Neural cell (in vitro differentiated cells): ENCODE data around the gene PLXNA4. TPM values are rescaled to one million over a fixed set of nuclear protein-coding genes. Genes with fewer than 3 reads are reported as not detected.

Source experiments
- H2AFZ ChIP-seq: fragments of 200-600, 300-800 bp; sonication (generic), shearing (Covaris generic); 2 replicates; pipeline ENCODE4 v1.6.0; 2014; ENCODE audit warnings: low read depth, mild to moderate bottlenecking, antibody characterized with exemption, low read length, moderate library complexity
- H3F3A ChIP-seq: fragments of 200-600 bp; shearing (Covaris generic); 2 replicates; pipeline ENCODE4 v1.6.1; 2016; ENCODE audit warnings: mild to moderate bottlenecking, moderate library complexity, mixed read lengths, antibody characterized with exemption, low read length; ENCODE audit not compliant: insufficient read depth, poor library complexity, severe bottlenecking
- H3K27ac ChIP-seq: fragments of 200-600, 300-800 bp; sonication (generic), shearing (Covaris generic); 2 replicates; pipeline ENCODE4 v1.5.1; 2014; ENCODE audit warnings: mild to moderate bottlenecking, low read length, moderate library complexity
- H3K27me3 ChIP-seq: fragments of 300-800, 200-600 bp; sonication (generic), shearing (Covaris generic); 2 replicates; pipeline ENCODE4 v1.6.0; 2014; ENCODE audit warnings: mild to moderate bottlenecking, low read depth, low read length, moderate library complexity; ENCODE audit not compliant: insufficient read depth
- H3K36me3 ChIP-seq: fragments of 300-800, 200-600 bp; sonication (generic), shearing (Covaris generic); 2 replicates; pipeline ENCODE4 v1.5.1; 2014; ENCODE audit warnings: mild to moderate bottlenecking, antibody characterized with exemption, low read length, moderate library complexity; ENCODE audit not compliant: insufficient read depth
- H3K4me2 ChIP-seq: fragments of 300-800, 200-600 bp; sonication (generic), shearing (Covaris generic); 2 replicates; pipeline ENCODE4 v1.6.0; 2014; ENCODE audit warnings: mild to moderate bottlenecking, low read length
- H3K4me3 ChIP-seq: fragments of 300-800, 200-600 bp; sonication (generic), shearing (Covaris generic); 2 replicates; pipeline ENCODE4 v1.5.1; 2014; ENCODE audit warnings: mild to moderate bottlenecking, low read length, moderate library complexity
- H3K79me2 ChIP-seq: fragments of 200-600 bp; shearing (Covaris generic); replicated peaks from 2 replicates; pipeline ENCODE4 v1.6.0; 2014; ENCODE audit warnings: mild to moderate bottlenecking, low read length, moderate library complexity; ENCODE audit not compliant: insufficient read depth
- H3K9ac ChIP-seq: fragments of 300-800, 200-600 bp; sonication (generic), shearing (Covaris generic); 2 replicates; pipeline ENCODE4 v1.6.1; 2016; ENCODE audit warnings: mild to moderate bottlenecking, low read length, mixed read lengths
- H3K9me2 ChIP-seq: fragments of 200-600 bp; shearing (Covaris generic); 2 replicates; pipeline ENCODE4 v1.6.1; 2016; ENCODE audit warnings: mild to moderate bottlenecking, low read length, mixed read lengths; ENCODE audit not compliant: insufficient read depth
- H3K9me3 ChIP-seq: fragments of 200-600, 300-800 bp; sonication (generic), shearing (Covaris generic); 2 replicates; pipeline ENCODE4 v1.6.1; 2016; ENCODE audit warnings: mild to moderate bottlenecking, mixed run types, low read length, moderate library complexity, mixed read lengths
- H4K20me1 ChIP-seq: fragments of 200-600 bp; shearing (Covaris generic); 2 replicates; pipeline ENCODE4 v1.6.1; 2016; ENCODE audit warnings: mild to moderate bottlenecking, mixed run types; ENCODE audit not compliant: insufficient read depth
- CTCF ChIP-seq: fragments of 450-650 bp; IDR thresholded peaks from 2 replicates; pipeline ENCODE4 v1.5.1; 2014; ENCODE audit warnings: antibody characterized with exemption, mild to moderate bottlenecking, moderate library complexity; ENCODE audit not compliant: poor library complexity, severe bottlenecking
- EP300 ChIP-seq: fragments of 450-650 bp; conservative IDR thresholded peaks from 2 replicates; pipeline ENCODE4 v1.6.1; 2014; ENCODE audit warnings: antibody characterized with exemption, mild to moderate bottlenecking, moderate library complexity; ENCODE audit not compliant: poor library complexity, severe bottlenecking
- EZH2 ChIP-seq: fragments of 200-600, 300-800 bp; shearing (Covaris generic), sonication (generic); IDR thresholded peaks from 2 replicates; pipeline ENCODE4 v1.6.1; 2014; ENCODE audit warnings: antibody characterized with exemption, low read length, borderline replicate concordance, mild to moderate bottlenecking; ENCODE audit not compliant: insufficient read depth, poor library complexity, severe bottlenecking
- MXI1 ChIP-seq: fragments of 450-650 bp; conservative IDR thresholded peaks from 2 replicates; pipeline ENCODE4 v1.6.1; 2014; ENCODE audit warnings: antibody characterized with exemption, mild to moderate bottlenecking; ENCODE audit not compliant: poor library complexity, severe bottlenecking
- POLR2AphosphoS5 ChIP-seq: IDR thresholded peaks from 2 replicates; pipeline ENCODE4 v1.6.1; 2012
- RAD21 ChIP-seq: fragments of 450-650 bp; conservative IDR thresholded peaks from 2 replicates; pipeline ENCODE4 v1.6.1; 2014; ENCODE audit warnings: antibody characterized with exemption, mild to moderate bottlenecking, moderate library complexity
- SMC3 ChIP-seq: fragments of 450-650 bp; conservative IDR thresholded peaks from 2 replicates; pipeline ENCODE4 v1.6.1; 2014; ENCODE audit warnings: antibody characterized with exemption, mild to moderate bottlenecking, moderate library complexity; ENCODE audit not compliant: poor library complexity
- TAF1 ChIP-seq: IDR thresholded peaks from 2 replicates; pipeline ENCODE4 v1.6.1; 2012; ENCODE audit warnings: low read depth
- polyA plus RNA-seq: library from polyadenylated mRNA; depleted of rRNA; stranded (reverse); fragments of >200 nt; gene quantifications from 2 replicates; pipeline ENCODE4 v1.2.3, GENCODE V29; 2014
- TF ChIP-seq, protein P1 (sequence below): IDR thresholded peaks from 2 replicates; pipeline ENCODE4 v1.6.1; 2012; ENCODE audit warnings: borderline replicate concordance

The PLXNA4 gene
- polyA plus RNA-seq, 1 donor from 2014 or later = 7.2 TPM

- TF ChIP-seq POLR2AphosphoS5 = no peak
- TF ChIP-seq, protein P1, sequence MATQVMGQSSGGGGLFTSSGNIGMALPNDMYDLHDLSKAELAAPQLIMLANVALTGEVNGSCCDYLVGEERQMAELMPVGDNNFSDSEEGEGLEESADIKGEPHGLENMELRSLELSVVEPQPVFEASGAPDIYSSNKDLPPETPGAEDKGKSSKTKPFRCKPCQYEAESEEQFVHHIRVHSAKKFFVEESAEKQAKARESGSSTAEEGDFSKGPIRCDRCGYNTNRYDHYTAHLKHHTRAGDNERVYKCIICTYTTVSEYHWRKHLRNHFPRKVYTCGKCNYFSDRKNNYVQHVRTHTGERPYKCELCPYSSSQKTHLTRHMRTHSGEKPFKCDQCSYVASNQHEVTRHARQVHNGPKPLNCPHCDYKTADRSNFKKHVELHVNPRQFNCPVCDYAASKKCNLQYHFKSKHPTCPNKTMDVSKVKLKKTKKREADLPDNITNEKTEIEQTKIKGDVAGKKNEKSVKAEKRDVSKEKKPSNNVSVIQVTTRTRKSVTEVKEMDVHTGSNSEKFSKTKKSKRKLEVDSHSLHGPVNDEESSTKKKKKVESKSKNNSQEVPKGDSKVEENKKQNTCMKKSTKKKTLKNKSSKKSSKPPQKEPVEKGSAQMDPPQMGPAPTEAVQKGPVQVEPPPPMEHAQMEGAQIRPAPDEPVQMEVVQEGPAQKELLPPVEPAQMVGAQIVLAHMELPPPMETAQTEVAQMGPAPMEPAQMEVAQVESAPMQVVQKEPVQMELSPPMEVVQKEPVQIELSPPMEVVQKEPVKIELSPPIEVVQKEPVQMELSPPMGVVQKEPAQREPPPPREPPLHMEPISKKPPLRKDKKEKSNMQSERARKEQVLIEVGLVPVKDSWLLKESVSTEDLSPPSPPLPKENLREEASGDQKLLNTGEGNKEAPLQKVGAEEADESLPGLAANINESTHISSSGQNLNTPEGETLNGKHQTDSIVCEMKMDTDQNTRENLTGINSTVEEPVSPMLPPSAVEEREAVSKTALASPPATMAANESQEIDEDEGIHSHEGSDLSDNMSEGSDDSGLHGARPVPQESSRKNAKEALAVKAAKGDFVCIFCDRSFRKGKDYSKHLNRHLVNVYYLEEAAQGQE = no peak
- H3K9me3 ChIP-seq = no peaks in the 10 kb centered on the region
- no peaks in the 10 kb centered on the region for H3K36me3 ChIP-seq
- no peak overlapping the region for H3K27ac ChIP-seq
- no peak overlapping the region for H3K4me3 ChIP-seq
- no peaks in the 10 kb centered on the region for H3F3A ChIP-seq
- H3K9ac ChIP-seq = no peak overlapping the region
- no peaks in the 10 kb centered on the region for H3K79me2 ChIP-seq
- no peaks in the 10 kb centered on the region for H3K9me2 ChIP-seq
- no peak overlapping the region for H2AFZ ChIP-seq
- no peaks in the 10 kb centered on the region for H3K27me3 ChIP-seq
- no peaks in the 10 kb centered on the region for H4K20me1 ChIP-seq
- H3K4me2 ChIP-seq = no peak overlapping the region
Observed at GRCh38 chr7:132116369-132116768, 459.9 kb downstream of the PLXNA4 start.

DNA sequence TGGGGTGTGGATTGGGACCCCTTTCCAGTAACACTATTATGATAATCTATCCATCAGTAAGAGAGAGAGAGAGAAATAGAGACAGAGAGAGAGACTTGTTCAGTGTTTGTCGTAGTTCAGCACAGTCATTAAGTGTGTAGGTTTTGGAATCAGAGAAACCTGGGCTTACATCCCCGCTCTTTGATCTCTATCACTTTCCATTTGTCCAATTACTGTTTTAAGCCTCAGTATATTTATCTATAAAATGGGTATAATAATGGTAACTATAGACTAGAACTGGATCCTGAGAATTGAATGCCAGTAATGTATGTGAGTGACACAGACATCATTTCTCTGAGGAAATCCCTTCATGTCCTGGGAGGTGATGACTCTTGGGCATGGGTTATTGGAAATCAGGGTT lies 460.5 kb downstream of the PLXNA4 start:
- Histone ChIP-seq H3K9me3 (no peaks in the 10 kb centered on the region), H3K27ac (no peak overlapping the region), H3K27me3 (no peaks in the 10 kb centered on the region), H3K4me3 (no peak overlapping the region), H3K9me2 (no peaks in the 10 kb centered on the region), H3K9ac (no peak overlapping the region), H3K79me2 (no peaks in the 10 kb centered on the region), H3K4me2 (no peak overlapping the region), H2AFZ (no peak overlapping the region), H4K20me1 (no peaks in the 10 kb centered on the region), H3F3A (no peaks in the 10 kb centered on the region), H3K36me3 (no peaks in the 10 kb centered on the region)
- TF ChIP-seq EP300 = no peak
- no peak for TF ChIP-seq EZH2
- no peak for TF ChIP-seq SMC3
- no peak for TF ChIP-seq TAF1
- TF ChIP-seq MXI1 = no peak
- TF ChIP-seq POLR2AphosphoS5 = no peak
- no peak for TF ChIP-seq RAD21
- TF ChIP-seq CTCF = no peak
- TF ChIP-seq, protein P1 = no peak
